ENCODE results near the gene GATA3.
A peak's percentile ranks its signal among the peaks of the same experiment; 100 is the strongest.
"Not testable (repeated sequence)": the region's sequence is repeated elsewhere in the genome, so short reads cannot be mapped to it uniquely, and the experiment has no call there.

GATA3 gene

DNA sequence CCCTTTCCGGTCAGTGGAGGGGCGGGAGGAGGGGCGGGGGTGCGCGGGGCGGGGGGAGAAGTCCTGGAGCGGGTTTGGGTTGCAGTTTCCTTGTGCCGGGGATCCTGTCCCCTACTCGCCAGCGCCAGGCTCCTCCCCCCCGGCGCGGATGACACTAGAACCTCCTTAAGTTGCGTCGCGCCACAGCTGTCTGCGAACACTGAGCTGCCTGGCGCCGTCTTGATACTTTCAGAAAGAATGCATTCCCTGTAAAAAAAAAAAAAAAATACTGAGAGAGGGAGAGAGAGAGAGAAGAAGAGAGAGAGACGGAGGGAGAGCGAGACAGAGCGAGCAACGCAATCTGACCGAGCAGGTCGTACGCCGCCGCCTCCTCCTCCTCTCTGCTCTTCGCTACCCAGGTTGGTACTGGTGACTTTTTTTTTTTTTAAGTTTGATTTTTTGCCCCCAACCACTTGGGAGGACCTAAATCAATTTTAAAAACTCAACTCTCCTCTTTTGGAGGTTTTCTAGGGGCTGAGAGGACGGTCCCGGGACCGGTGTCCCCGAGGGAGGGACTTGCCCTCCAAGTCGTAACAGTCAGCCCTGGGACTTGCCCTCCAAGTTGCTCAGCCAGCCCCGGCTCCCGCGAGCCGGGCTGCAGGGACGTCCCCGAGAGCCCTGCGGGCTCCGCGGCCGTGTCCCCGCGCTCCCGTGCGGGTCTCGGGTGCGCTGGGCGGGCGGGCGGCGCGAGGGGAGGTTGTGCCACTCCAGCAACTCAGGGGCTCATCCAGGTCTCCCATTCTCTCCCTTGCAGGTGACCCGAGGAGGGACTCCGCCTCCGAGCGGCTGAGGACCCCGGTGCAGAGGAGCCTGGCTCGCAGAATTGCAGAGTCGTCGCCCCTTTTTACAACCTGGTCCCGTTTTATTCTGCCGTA, at the start of gene GATA3:
Gene GATA3 (plus strand): TSS at position 195 of the 914 bp plus-strand sequence. CDS start 968 bp downstream, outside the sequence.
- Histone ChIP-seq H3K4me1 (ENCODE audit: insufficient read depth, low read length) (peaks cover 20% of the 10 kb centered on the region; the same call in 1 of the 2 replicates), H3K36me3 (ENCODE audit: insufficient read depth, low read length) (no peaks in the 10 kb centered on the region), H3K9me3 (ENCODE audit: control insufficient read depth, insufficient read depth, low read length) (no peaks in the 10 kb centered on the region; the same call in 1 of the 2 replicates), H3K9ac (ENCODE audit: low read depth, low read length) (peak within 1 kb of the TSS; percentile 68; the same call in 1 of the 2 replicates)

GRCh38 chr10:8006274-8006999, 48.1 kb upstream of the GATA3 start:
- peaks cover 3% of the 10 kb centered on the region for H3K9me3 ChIP-seq (ENCODE audit: control insufficient read depth, insufficient read depth, low read length)
- no peaks in the 10 kb centered on the region for H3K36me3 ChIP-seq (ENCODE audit: insufficient read depth, low read length)
- no peak overlapping the region for H3K9ac ChIP-seq (ENCODE audit: low read depth, low read length)
- no peaks in the 10 kb centered on the region for H3K4me1 ChIP-seq (ENCODE audit: insufficient read depth, low read length)

- Histone ChIP-seq H3K9me3 (ENCODE audit: control insufficient read depth, insufficient read depth, low read length) (peaks cover 3% of the 10 kb centered on the region), H3K36me3 (ENCODE audit: insufficient read depth, low read length) (no peaks in the 10 kb centered on the region), H3K9ac (ENCODE audit: low read depth, low read length) (no peak overlapping the region)
These were observed 45.5 kb upstream of the GATA3 start for GRCh38 chr10:8009031-8009430.

GRCh38 chr10:8013006-8013405, 41.5 kb upstream of the GATA3 start:
- Histone ChIP-seq H3K9me3 (ENCODE audit: control insufficient read depth, insufficient read depth, low read length) (no peaks in the 10 kb centered on the region), H3K36me3 (ENCODE audit: insufficient read depth, low read length) (no peaks in the 10 kb centered on the region), H3K4me1 (ENCODE audit: insufficient read depth, low read length) (0 out of 2 replicates have a peak, but pooled peaks cover 3% of the 10 kb centered on the region), H3K9ac (ENCODE audit: low read depth, low read length) (no peak overlapping the region)

More at GRCh38 chr10:8009031-8009430, 45.5 kb upstream of the GATA3 start:
- no peaks in the 10 kb centered on the region for H3K4me1 ChIP-seq (ENCODE audit: insufficient read depth, low read length)

DNA sequence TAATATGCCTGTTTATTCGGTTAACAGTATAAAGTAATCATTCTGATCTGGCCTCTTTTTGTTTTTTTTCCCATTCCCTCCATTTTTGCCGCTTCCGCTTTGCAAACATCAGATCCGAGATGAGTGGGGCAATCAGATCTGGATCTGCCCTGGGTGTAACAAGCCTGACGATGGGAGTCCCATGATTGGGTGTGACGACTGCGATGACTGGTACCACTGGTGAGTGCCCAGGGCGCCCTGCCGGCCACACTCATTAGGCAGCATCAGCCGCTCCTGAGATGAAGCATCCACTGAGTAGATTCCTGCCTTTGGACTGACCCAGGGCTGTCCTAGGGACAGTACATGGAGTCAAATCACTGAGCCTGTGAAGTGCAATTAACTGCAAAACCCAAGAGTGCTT, 40.9 kb upstream of the GATA3 start:
- H3K36me3 ChIP-seq (ENCODE audit: insufficient read depth, low read length) = no peaks in the 10 kb centered on the region
- H3K9me3 ChIP-seq (ENCODE audit: control insufficient read depth, insufficient read depth, low read length) = no peaks in the 10 kb centered on the region
- H3K9ac ChIP-seq (ENCODE audit: low read depth, low read length) = no peak overlapping the region
- H3K4me1 ChIP-seq (ENCODE audit: insufficient read depth, low read length) = 0 out of 2 replicates have a peak, but pooled peaks cover 3% of the 10 kb centered on the region

DNA sequence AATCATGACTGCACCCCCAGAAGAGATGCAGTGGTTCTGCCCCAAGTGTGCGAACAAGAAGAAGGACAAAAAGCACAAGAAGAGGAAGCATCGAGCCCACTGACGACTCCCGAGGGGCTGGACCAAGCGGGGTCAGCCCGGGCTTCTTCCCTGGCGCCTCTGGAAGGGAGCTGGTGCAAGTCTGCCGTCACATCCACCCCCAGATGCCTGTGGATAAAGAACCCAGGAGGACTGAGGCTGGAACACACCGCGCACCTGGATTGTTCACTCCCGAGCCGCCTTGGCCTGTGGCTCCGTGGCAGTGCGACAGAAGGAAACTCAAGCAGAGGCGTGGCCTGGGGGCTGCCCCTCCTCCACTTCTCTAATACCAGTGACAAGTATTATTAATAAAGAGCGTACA, 39.8 kb upstream of the GATA3 start:
- H3K4me1 ChIP-seq (ENCODE audit: insufficient read depth, low read length) = 0 out of 2 replicates have a peak, but pooled peaks cover 3% of the 10 kb centered on the region
- no peak overlapping the region for H3K9ac ChIP-seq (ENCODE audit: low read depth, low read length)
- no peaks in the 10 kb centered on the region for H3K36me3 ChIP-seq (ENCODE audit: insufficient read depth, low read length)
- no peaks in the 10 kb centered on the region for H3K9me3 ChIP-seq (ENCODE audit: control insufficient read depth, insufficient read depth, low read length)

GRCh38 chr10:8017277-8017676, 37.2 kb upstream of the GATA3 start:
- H3K4me1 ChIP-seq (ENCODE audit: insufficient read depth, low read length) = 0 out of 2 replicates have a peak, but pooled peaks cover 3% of the 10 kb centered on the region
- H3K36me3 ChIP-seq (ENCODE audit: insufficient read depth, low read length) = no peaks in the 10 kb centered on the region
- no peak overlapping the region for H3K9ac ChIP-seq (ENCODE audit: low read depth, low read length)
- H3K9me3 ChIP-seq (ENCODE audit: control insufficient read depth, insufficient read depth, low read length) = no peaks in the 10 kb centered on the region

GRCh38 chr10:8023321-8023720, 31.2 kb upstream of the GATA3 start:
- H3K4me1 ChIP-seq (ENCODE audit: insufficient read depth, low read length) = no peaks in the 10 kb centered on the region
- H3K36me3 ChIP-seq (ENCODE audit: insufficient read depth, low read length) = no peaks in the 10 kb centered on the region
- no peaks in the 10 kb centered on the region for H3K9me3 ChIP-seq (ENCODE audit: control insufficient read depth, insufficient read depth, low read length)
- H3K9ac ChIP-seq (ENCODE audit: low read depth, low read length) = no peak overlapping the region

GRCh38 chr10:8023851-8024250, 30.6 kb upstream of the GATA3 start:
- Histone ChIP-seq H3K9ac (ENCODE audit: low read depth, low read length) (no peak overlapping the region), H3K9me3 (ENCODE audit: control insufficient read depth, insufficient read depth, low read length) (no peaks in the 10 kb centered on the region), H3K36me3 (ENCODE audit: insufficient read depth, low read length) (no peaks in the 10 kb centered on the region), H3K4me1 (ENCODE audit: insufficient read depth, low read length) (no peaks in the 10 kb centered on the region)

- H3K4me1 ChIP-seq (ENCODE audit: insufficient read depth, low read length) = no peaks in the 10 kb centered on the region
- no peaks in the 10 kb centered on the region for H3K36me3 ChIP-seq (ENCODE audit: insufficient read depth, low read length)
- H3K9me3 ChIP-seq (ENCODE audit: control insufficient read depth, insufficient read depth, low read length) = no peaks in the 10 kb centered on the region
- no peak overlapping the region for H3K9ac ChIP-seq (ENCODE audit: low read depth, low read length)
These were observed 27.9 kb upstream of the GATA3 start for GRCh38 chr10:8026349-8027259.

DNA sequence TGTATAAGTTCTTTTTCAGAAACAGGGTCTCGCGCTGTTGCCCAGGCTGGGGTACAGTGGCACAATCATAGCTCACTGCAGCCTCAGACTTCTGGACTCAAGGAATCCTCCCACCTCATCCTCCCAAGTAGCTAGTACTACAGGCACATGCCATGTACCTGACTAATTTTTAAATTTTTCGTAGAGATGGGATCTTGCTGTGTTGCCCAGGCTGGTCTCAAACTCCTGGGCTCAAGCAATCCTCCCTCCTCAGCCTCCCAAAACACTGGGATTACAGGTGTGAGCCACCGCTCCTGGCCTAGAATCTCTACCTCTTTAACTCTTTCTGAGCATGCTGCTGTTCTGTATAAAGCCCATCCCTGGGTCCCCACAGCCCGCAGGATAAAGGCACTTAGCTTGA, 23.3 kb upstream of the GATA3 start:
- H3K36me3 ChIP-seq (ENCODE audit: insufficient read depth, low read length); H3K9ac ChIP-seq (ENCODE audit: low read depth, low read length); H3K4me1 ChIP-seq (ENCODE audit: insufficient read depth, low read length); H3K9me3 ChIP-seq (ENCODE audit: control insufficient read depth, insufficient read depth, low read length): not testable (repeated sequence)

GRCh38 chr10:8032558-8032957, 21.9 kb upstream of the GATA3 start:
- Histone ChIP-seq H3K9me3 (ENCODE audit: control insufficient read depth, insufficient read depth, low read length) (no peaks in the 10 kb centered on the region), H3K9ac (ENCODE audit: low read depth, low read length) (no peak overlapping the region), H3K4me1 (ENCODE audit: insufficient read depth, low read length) (no peaks in the 10 kb centered on the region; the same call in 1 of the 2 replicates), H3K36me3 (ENCODE audit: insufficient read depth, low read length) (no peaks in the 10 kb centered on the region)

DNA sequence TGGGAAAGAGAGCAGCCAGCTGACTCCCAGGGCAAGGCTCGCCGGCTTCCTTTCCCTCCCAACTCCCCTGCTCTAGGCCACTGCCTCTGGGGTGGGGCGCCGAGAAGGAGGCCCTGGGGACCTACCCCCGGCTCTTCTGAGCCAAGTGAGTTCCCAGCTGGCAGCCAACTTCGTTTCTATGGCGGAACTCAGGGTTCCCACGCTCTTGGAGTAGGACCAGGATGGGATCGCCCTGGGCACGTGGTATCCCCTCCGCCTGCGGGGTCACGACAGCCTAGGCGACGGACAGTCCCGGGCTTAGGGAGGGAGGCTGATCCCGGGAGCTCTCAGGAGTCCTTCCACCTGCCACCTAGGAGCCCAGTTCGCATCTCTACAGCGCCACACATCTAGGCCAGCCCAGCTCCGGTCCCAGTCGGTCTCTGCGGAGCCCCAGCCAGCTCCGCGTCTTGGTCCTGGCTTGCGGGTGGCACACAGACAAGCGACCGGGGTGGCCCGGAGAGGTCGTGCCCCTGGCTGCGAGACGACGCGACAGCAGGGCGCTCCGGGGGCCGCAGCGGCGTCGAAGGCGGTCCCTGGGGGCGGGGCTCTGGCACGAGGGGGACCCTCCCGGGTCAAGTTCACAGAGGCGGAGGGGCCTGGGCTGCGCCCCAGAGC, 20.5 kb upstream of the GATA3 start:
- no peaks in the 10 kb centered on the region; the same call in none of the 2 replicates for H3K4me1 ChIP-seq (ENCODE audit: insufficient read depth, low read length)
- H3K9ac ChIP-seq (ENCODE audit: low read depth, low read length) = peak overlapping the region; percentile 46; the same call in 1 of the 2 replicates
- no peaks in the 10 kb centered on the region for H3K36me3 ChIP-seq (ENCODE audit: insufficient read depth, low read length)
- no peaks in the 10 kb centered on the region for H3K9me3 ChIP-seq (ENCODE audit: control insufficient read depth, insufficient read depth, low read length)

Data from ES-I3 (cell line).